HG03064 (cell line): ENCODE data around the gene RGS6.

Experiments
- ATAC-seq: cut with Tn5 transposase; IDR thresholded peaks from one replicate; pipeline ENCODE4 v1.9.1; 2021; ENCODE audit warnings: low read depth; ENCODE audit not compliant: unreplicated experiment

Gene RGS6

DNA sequence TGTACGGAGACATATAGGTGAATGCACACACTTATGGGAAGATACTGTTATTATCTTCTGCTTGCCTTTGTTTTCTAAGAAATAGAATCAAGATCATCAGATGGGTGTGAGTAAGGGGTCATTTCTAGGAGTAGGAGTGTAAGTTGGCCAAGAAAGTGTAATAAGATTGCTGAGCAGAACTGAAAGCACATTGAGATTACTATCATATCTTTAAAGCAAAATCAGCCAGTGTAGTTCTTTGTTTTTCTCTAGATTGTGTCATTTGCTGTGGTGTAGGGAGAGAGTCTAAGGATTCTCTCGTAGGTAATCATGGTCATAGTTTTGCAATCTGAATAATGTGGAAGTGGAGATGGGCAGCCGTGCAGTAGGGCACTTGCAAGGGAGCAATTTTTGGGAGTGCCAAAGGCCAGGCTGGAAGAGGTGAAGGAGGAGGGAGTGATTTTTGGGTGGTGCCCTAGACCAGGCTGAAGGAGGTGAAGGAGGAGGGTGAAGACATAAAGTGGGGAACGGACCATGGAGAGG is 131.6 kb downstream of the RGS6 start:
- no peak for ATAC-seq

DNA sequence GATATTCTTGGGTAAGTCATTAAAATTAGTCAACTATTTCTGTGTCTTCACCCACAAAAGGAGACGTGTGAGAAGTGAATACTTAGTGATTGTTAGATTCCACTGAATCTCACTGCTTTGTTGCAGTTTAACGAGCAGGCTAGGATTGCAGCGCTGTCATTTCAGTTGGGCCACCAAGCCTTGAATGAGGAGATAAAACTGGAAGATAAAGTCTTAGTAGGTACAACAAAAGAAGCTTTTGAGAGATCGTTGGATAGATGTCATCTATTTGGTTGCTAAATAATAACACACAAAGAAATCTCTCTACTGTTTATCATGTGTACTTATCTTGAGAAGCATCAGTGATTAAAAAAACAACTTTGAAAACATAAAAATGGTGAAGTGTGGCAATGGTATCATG is 132.3 kb downstream of the RGS6 start:
- no peak for ATAC-seq

DNA sequence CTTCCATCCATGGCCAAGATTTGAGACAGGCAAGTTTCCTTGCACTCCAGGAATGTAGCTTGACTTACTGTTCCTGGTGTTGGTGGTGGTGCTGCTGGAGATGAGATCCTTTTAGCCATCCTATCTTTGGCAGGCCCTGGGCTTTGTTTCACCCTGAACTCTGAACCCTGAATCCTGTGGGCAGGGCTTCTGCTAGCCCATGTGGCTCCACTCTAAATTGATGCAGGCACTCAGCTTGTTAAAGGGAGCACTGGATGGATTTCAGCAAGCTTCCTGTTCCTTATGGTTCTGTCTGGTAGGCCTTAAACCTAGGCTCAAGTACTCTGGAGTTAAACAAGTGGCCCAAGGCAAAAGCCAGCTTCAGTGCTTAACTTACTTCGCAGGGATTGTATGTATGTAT is 138.2 kb downstream of the RGS6 start:
- no peak for ATAC-seq

DNA sequence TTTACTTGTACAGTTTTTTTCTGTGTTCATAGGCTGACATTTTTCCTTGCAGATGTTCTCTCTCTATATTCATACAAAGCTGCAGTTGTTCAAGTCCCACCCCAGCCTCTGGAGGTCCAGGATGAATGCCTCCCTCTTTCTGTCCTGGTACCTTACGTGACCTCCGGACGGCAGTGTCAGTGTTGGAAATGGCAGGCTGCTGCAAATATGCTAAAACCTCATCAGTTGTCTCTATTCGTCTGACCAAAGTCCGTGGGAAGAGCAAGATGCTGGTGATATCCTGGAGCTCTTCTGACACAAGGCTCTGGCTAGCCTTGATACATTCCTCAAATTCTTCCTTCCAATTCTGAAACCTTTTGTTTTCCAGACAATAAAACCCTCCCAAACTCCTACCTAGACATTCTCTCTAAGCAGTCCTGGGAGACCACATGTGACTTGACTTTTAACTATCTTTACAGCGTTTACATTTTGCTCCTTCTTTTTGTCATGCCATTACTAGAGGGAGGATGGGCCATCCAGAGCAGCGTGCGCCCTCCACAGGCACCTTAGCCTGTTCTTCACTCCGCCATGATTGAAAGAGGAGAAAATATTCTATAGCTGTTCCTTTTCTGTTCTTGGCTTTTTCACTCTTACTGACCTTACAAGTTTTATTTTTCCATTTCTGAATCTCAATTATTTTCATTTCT is 143.6 kb downstream of the RGS6 start:
- ATAC-seq, result no peak

DNA sequence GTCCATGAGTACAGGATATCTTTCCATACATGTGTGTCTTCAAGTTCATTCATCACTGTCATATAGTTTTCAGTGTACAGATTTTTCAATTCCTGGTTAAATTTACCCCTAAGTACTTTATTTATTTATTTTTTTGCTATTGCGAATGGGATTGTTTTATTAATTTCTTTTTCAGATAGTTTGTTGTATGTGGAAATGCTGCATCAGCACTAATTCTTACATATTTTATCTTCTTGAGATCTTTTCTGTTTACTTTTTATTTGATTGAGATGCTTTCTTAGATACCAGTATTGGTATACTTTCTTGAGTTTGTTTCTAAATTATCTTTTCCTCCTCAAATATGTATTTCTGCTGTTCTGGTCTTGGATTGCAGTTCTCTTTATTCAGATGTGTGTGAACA is 148.9 kb downstream of the RGS6 start:
- ATAC-seq, result no peak

DNA sequence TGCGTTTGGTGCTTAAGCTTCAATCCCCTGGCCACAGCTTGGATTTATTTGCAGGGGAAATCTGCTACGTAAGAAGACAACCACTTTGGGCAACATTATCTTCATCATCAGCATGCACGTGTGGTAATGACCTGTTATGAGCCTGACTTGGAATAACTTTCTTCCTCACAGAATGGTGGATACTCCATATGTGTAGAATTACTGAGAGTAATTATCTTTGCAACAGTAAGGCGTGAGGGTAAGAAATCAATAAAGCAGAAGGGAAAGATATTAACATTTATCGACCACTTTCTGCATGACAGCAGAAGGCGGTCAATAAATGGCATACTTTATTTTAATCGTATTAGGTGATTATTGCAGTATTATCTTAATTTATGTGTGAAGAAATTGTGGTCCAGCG is 152.7 kb downstream of the RGS6 start:
- ATAC-seq, result no peak

DNA sequence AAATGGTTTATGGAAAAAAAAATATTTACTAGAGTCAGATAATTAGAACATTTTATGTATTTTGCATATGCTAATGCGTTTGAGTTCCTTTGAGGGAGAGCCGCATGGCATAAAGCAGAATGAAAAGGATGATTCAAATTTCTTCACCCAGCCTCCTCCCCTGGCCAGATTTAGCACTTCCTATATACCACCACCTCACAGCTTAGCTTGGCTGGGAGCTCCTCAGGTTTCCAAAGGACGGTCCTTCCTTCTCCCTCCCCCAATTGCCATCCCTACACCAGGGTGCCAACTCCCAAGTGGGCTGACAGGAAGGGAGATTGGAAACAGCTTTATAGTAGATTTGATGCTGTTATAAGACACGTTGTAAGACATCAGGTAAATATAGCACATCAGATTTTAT is 157.4 kb downstream of the RGS6 start:
- ATAC-seq, result no peak

DNA sequence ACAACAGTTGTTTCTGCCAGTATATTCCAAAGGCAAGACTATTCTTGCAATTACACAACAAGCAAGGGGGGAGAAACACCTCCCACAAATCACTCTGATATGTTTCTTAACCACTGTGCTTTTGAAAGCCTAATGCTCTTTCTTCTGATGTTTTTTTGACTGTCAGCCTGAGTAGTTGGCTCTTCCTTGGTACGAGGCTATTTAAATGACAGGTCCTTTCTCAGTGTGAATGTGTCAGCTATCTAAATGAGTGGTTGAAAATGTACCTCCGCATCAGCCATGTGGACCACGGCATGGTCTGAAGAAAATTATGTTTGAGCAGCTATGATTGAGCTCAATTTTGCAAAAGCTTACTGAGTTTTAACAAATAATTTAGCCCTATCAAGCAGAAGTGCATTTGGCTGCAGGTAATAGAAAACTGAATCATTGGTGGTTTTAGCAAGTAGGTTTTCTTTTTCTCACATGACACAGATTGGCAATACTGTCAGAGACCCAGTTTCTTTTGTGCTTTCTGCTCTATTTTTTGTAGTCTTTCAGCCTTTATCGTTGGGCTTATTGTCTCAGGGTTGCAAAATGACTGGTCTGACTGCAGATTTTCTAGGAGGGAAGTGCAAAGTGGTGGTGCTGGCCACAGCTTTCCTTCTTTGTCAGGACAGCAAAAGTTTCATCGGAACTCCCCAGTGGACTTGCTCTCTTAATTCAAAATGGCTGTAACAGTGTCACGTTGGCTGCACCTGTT is 162.8 kb downstream of the RGS6 start:
- ATAC-seq, result no peak

DNA sequence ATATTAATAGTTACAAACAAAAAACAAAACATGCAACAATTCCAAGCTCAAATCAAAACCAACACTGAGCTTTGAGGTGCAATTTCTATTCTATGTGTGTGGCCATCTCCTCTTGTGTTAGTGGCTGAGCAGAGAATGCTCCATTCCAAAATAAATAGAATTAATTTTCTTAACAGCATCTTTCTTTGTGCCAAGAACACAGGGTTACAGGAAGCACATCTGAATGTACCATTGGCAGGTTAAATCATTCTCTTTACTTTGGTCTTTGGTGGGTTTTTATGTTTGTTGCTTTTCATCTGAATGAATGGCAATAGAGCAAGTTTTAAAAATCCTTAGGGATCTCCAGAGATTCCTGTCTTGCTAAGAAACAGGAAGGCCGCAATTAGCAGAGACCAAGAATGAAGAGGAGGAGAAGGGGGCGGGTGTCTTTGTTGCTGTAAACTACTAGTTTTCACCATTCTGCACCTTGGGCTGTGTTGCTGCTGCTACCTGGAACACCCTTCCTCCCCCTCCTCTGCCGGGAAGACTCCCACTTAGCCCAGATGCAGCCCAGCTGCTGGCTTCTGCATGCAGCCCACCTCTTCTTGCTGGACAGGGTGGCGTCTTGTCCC is 165.0 kb downstream of the RGS6 start:
- no peak for ATAC-seq

DNA sequence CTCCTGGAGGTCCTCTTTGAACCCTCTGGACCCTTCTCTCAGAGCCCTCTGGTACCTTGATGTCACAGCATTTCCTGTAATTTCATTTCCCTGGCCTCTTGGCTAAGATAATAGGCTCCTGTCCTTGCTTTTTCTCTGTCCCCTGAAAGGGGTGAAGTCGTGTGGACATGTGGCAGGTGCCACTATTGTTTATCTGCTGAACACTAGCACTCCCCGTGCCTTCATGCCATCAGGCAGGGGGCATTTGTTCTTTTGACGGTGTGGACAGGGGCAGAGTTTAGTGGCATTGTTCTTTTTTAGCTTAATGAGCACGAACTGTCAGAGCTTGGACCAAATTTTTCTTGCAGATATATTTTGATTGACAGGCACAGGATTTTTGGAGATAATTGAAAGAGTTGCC is 166.0 kb downstream of the RGS6 start:
- no peak for ATAC-seq

DNA sequence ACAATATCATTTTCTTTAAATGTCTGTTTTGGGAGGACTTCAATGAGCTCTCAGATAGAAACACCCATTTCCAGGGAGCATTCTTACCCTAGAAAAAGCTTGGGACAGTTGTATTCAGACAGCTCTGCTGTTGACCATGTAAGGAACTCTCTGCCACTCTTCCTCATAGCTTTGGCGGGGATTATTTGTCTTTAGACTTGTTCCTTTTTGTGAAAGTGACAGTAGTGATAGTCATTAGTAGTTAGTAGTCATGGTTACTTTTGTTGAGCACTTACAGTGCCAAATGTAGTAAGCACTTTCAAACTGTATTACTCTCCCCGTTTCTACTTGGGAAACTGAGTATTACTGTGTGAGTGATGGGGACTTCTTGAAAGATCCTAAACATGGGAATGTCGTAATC is 167.3 kb downstream of the RGS6 start:
- ATAC-seq, result no peak

DNA sequence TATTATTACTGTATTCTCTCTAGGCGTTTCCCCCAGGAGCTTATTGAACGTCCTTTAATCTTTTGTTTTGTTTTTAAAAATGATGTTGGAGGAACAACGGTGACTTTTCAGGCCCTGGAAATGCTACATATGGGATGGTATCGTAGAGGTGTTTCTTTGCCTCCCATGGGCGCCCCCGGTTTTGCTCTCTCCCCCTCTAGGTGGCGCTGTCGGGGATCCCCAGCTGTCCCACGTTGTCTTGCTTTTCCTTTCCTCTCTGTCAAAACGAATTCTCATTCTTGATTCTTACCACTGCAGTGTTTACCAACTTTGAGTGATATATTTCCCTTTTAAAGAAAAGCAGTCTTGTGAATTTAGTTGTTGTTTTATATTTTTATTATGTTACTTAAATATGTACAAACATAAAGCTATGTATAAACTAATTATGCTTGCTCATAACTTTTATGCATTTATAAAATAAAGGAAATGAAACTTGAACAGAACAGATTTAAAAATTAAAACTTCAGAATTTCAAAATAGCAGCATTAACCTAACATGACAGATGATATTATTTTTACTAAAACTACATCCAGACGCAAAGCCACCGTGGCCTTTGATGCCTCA is 171.9 kb downstream of the RGS6 start:
- ATAC-seq, result no peak

DNA sequence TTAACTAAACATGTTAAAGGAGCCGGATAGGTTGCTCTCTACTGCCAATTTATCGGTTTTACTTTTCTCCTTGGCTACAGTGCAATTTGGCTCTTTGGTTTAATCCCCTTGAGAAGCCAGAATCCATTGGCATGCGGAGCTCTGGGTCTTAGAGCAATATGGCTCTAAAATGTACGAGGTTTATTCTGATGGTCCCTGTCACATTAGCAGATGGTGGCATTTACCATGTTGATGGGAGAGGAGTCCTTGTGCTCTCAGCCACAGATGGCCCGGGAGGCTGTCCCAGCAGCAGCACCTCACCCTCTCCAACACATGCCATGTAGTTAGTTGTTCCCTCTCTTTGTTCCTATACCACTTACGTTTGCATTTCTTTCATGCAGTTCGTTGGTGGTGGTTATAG is 179.7 kb downstream of the RGS6 start:
- no peak for ATAC-seq

DNA sequence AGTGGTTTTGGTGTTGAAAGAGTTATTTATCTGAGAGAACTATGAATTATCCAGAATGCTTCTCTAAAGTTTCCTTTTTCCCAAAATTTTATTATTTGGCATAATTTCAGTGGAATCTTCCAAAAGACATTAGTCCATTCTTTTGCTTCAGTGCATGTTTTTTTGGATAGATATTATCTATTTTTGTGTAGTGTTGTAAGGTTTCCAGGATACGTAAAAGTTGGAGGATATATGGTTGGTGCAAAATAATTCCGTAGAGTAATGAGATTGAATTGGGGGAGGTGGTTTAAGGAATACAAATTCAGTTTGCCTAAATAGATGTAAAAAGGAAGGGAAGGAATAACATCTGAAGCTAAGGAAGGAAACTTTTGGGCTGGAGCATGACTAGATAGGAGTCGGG is 186.6 kb downstream of the RGS6 start:
- no peak for ATAC-seq

DNA sequence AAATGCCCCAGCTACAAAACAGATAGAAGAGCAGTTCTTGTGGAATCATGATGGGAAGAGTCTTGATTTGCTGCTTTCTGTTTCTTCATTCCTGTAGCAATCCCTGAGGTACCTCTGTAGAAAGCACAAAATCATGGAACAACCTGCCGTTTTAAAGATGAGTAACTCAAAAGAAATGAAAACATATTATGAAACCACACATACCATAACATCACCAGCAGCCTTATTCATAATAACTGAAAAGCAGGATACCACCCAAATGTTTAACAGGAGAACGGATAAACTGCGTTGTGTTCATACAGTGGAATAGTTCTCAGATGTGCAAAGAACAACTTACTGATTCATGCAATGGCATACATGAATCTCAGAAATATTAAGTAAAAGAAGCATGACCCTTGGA is 188.1 kb downstream of the RGS6 start:
- no peak for ATAC-seq

DNA sequence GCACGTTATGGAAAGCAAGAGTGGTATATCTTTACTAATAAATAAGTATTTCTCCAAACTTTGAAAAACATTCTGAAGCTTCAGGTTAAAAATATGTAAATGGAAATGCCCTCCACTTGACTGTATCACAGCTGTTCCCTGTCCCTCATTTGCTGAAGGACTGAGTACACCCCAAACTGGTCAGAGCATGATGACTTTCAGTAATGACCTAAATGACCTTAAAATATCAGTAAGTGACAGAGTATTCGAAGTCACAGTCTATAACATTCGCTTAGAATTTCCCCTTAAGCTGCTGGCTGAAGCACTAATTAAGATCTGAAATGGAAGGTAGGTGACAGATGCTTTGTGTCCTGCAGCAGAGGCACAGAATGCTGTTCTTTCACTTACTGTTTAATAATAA is 191.5 kb downstream of the RGS6 start:
- no peak for ATAC-seq

DNA sequence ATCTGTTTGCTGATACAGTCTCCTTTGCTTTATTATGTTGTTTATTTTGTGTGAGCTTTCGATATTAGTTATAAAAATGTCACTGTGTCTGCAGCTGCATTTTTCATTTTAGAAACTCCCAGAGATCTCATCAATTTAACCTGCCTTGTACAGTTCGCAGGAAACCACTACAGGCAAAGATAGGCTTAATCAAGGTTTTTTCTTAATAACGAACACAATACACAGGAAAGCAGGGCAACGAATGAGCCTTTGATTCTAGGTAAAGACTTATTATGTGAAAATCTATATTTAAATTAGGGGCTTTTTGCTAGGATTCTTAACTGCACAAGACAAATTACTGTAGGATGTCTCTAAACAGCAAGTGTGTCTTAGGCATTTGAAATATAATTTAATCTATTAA is 191.9 kb downstream of the RGS6 start:
- no peak for ATAC-seq

DNA sequence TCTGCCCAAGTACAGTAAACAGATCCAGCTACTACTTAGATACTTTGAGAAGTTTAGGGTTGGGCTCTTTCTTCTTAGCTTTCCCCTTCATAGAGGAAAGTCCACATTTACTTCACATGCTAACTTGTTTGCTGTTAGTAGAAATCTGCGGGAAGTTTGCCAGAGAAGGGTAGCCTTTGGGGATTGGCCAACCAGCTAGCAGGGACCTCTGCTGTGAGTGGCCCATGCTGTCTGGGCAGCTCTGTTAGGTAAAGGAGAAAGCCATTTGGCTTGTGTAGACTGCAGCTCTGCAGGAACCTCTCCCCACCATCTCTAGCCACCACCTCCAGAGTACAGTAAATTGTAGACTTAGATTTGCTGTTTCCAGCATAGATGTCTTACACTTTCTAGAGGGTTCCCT is 193.9 kb downstream of the RGS6 start:
- ATAC-seq, result no peak

DNA sequence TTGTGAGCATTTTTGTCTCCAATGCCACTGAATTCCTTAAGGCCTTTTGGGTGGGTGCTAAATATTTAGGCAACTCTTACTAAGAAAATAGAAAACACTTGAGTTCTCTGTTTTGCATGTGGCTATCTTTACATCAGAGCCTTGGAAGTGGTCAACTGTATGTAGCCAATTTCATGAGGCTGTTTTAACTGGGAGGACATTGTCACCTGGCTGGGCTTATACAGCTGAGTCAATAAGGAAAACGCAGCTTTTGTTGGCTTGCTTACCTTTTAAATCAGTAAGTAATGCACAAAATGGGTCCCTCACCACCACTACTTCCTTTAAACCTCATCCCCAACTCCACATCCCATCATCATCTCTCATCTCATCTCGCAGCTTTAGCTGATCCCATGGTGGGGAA is 194.3 kb downstream of the RGS6 start:
- no peak for ATAC-seq

DNA sequence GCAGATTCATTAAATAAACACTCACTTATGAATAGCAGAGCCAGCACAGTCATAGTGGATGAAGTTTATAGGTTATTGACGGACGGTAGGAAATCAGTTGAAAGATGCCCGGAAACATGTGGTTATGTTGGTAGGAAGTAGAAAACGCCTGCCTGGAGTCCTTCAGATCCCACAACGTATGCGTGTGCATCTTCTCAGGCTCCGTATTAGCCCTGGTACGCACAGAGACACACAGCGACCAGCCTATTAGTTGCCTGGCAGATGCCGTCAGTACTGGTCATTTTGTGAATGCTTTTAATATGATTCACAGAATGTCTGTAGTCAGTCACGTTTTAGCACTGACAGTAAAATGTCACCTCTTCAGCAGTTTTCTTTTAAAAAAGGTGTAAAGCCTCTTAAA is 196.4 kb downstream of the RGS6 start:
- ATAC-seq, result no peak

DNA sequence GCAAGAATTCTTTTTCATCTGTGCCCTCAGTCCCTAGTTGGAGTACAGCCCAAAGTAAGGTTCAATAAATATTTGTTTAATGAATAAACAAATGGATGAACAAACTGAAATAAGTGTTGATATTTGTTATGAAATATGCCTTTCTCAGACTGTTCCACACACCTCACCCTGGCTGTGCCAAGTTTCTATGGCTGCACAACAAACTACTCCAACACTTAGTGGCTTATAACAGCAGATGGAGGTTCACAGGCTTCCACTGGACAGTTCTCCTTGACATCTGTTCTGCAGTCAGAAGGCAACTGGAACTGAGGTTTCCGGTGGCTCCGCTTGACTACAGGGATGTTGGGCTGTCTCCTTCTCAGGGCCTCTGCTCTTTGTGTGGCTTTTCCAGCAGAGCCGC is 197.1 kb downstream of the RGS6 start:
- no peak for ATAC-seq
